HK-2 (cell line): ENCODE results near the gene FBLN7.
"Not testable (repeated sequence)": the region's sequence is repeated elsewhere in the genome, so short reads cannot be mapped to it uniquely, and the experiment has no call there.

ENCODE experiments used
- DNase-seq: peaks from one replicate; pipeline ENCODE4 v3.0.0-alpha.2; 2018; ENCODE audit not compliant: unreplicated experiment

Gene FBLN7, protein sequence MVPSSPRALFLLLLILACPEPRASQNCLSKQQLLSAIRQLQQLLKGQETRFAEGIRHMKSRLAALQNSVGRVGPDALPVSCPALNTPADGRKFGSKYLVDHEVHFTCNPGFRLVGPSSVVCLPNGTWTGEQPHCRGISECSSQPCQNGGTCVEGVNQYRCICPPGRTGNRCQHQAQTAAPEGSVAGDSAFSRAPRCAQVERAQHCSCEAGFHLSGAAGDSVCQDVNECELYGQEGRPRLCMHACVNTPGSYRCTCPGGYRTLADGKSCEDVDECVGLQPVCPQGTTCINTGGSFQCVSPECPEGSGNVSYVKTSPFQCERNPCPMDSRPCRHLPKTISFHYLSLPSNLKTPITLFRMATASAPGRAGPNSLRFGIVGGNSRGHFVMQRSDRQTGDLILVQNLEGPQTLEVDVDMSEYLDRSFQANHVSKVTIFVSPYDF

GRCh38 chr2:112138159-112139032 is at the start of gene FBLN7:
Gene FBLN7, plus strand, starts transcription at chr2:112138385. Its CDS starts 271 bp downstream, at chr2:112138656.
- DNase-seq = peak; percentile 41

DNA sequence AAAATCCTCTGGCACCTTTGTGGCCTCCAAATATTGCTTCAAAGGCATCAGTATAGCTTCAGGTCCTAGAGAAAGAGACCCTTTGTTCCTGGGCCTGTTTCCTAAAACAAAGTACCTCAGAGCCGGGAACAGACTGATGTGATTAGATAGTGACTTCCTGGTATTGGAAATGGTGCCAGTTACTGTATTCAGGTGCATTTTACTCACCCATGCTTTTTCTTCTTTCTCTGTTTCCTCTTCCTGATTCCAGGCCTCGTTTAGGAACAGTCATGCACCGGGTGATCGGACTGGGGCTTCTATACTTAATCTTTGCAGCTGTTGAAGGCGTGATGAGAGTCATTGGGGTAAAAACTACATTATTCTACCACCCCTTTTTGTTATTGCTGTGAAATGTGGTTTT is 48.8 kb upstream of the FBLN7 start:
- DNase-seq = no peak

DNA sequence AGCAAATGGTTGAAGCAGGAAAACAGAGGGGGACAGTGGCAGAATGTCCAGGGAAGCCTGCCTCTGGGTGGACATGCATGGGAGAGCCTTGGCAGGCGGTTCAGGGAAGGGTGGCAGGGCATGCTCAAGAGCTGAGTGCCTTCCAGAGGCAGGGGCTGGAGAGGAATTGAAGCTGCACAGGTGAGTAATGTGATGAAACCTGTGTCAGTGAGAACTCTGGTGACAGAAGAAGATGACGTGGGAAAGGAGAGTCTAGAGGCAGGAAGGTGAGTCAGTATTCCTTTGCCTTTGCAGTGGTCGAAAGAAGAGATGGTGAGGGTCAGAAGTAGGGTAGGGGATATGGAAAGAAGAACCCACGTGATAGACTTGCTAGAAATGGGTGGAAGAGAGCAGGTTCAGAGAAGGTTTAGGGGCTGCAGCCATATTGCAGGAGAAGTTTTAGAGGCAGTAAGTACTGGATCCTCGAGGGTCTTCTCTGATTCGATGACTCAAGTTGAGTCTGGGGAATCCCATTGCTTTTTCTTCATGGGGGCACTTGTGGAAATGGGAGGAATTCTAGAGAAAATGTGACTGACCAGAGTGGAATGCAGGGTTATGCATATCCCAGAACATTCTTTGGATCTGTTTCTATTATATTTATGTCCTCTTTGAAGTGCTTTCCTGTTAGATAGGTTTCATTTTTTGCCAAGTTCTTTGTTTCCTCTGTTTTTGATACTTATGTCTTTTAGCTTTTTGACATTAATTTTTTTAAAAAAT is 45.7 kb upstream of the FBLN7 start:
- peak; percentile 17 for DNase-seq

DNA sequence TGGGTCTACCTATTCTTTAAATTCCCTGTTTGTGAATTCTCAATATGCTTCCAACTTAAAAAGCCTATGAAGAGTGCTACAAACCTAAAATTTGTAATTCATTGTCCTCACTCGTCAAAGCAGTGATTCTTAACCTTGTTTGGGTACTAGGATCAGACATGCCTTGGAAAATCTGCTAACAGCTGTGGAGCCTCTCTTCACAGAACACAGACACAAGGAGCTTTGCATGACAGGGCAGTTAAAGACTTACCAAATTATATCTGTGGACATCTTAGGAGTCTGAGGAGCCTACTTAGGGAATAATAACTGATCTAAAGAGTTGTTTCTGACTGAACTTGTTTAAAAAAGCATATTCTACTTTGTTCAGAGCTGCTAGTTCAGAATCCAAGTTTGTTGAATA is 45.0 kb upstream of the FBLN7 start:
- DNase-seq = no peak

- DNase-seq = no peak
Measured at GRCh38 chr2:112095681-112096080, 42.5 kb upstream of the FBLN7 start.

DNA sequence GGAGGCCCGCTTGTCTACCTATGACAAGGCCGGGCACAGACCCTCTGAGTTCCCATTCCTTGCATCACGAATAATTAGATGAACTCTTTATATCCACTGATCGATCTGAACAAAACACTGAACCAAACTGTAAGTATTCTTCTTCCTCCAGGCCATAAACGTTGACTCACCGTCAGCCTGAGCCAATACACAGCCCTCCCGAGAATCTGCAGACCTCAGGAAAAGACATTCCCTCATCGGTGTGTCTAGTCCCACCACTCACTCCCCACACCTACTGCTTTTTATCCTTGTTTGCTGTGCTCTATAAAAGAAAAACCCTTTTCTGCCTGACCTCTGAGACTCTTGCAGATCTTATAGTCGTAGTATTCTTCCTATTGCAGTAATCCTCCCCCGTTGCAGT is 42.1 kb upstream of the FBLN7 start:
- DNase-seq = no peak

- DNase-seq = no peak
Measured at GRCh38 chr2:112108178-112108832, 29.9 kb upstream of the FBLN7 start.

DNA sequence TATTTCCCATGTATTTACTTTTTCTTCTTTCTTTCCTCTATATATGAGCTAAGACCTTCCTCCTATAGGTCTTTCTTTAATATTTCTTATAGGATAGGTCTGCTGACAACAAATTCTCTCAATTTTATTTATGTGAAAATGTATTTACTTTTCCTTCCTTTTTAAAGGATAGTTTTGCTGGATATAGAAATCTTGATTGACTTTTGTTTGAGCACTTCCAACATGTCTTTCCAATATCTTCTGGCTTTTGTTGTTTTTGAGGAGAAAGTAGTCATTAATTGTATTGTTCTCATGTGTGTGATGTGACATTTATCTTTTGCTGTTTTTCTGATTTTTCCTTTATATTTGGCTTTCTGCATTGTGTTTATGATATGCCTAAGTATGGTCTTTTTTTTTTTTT is 28.9 kb upstream of the FBLN7 start:
- DNase-seq = no peak

DNA sequence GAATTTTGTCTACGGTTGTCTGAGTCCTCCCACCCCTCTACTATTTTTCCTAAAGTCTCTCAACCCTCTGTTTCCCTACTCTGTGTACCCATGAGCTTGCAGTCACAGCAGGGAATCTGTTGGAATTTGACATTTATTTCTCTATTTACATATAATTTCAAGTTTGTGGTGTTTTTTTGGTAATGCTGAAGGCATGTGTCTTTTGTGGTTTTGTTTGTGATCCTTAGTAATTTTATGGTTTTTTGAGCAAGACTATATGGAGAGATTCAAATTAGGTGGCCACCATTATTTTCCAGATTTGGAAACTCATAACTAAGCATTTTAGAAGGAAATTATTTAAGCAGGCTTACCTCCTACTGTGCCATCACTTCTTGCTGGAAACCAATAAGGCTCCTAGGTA is 27.2 kb upstream of the FBLN7 start:
- no peak for DNase-seq

DNA sequence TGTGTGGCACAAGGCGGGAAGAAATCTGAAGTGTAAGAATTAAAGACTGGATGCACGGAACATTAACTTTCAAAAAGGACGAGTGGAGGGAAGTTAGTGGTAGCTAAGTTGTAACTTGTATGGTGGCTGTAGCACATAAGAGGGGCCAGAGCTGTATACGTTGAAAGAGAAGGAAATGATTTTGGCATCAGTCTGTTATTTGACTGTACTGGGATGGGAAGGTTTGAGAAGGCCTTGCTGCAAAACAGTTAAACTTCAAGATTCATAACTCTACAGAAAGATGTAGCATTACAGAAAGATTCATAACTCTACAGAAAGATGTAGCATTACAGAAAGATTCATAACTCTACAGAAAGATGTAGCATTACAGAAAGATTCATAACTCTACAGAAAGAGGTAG is 24.8 kb upstream of the FBLN7 start:
- DNase-seq = not testable (repeated sequence)

DNA sequence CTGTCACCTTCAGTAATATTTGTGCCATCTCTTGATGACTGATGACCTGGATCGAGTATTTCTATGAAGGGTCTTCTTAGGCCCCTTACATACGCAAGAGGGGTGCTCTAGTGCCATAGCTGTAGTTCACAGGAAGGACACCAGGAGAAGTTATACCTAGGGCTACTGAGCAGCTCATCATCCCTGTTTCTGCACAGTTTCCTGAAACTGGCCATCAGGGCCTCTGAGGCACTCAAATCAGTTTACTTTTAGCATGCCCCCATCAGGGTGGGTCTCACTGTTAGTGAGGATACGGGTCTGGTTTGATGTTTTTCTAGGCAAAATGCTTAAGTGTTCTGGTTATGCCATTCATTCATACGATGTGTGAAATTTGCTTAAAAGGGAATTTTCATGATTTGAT is 20.0 kb upstream of the FBLN7 start:
- no peak for DNase-seq

GRCh38 chr2:112121682-112122254 is 16.4 kb upstream of the FBLN7 start:
- DNase-seq = no peak

GRCh38 chr2:112129060-112129459 is 9.1 kb upstream of the FBLN7 start:
- no peak for DNase-seq

DNA sequence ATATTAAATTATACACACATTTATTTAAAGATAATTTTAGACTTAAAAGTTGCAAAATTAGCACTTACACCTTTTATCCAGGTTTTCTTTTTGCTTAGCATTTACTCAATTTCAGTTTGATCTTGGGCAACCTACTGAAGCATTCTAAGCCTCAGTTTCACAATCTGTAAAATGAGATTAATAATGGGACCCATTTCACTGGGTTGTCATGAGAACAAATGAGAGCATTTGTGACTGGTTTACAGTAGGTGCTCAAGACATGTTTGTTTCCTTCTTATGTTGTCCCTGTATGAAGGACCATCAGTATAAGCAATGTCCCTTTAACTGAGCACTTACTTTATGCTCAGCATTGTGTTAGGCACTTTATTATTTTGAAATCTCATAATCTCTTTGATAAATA is 4.8 kb upstream of the FBLN7 start:
- DNase-seq = no peak

DNA sequence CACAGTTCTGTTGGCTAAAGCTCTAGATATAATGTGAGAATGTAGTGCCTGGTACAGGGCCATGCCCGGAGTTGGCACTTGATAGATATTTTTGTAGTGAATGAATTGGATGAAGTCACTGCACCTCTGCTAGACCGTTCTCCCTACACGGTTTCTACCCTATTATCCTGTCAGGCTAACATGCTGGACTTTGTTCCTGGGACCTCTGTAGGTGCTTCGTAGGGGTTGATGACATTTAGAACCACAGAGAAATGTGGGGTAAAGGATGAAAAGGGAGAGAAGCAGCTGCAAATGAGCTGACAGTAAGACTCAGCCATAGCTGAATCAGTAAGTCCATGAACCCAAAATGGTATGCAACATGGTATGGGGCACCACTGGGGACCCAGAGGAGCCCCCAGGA is 4.1 kb upstream of the FBLN7 start:
- DNase-seq = no peak

- no peak for DNase-seq
Measured at GRCh38 chr2:112136096-112136495, 2.1 kb upstream of the FBLN7 start.

GRCh38 chr2:112137516-112138158 is 548 bp upstream of the FBLN7 start:
- peak; percentile 31 for DNase-seq

- DNase-seq = not testable (repeated sequence)
Measured at GRCh38 chr2:112139033-112139614, 939 bp downstream of the FBLN7 start.

- DNase-seq = not testable (repeated sequence)
Measured at GRCh38 chr2:112139661-112140204, 1.5 kb downstream of the FBLN7 start.

DNA sequence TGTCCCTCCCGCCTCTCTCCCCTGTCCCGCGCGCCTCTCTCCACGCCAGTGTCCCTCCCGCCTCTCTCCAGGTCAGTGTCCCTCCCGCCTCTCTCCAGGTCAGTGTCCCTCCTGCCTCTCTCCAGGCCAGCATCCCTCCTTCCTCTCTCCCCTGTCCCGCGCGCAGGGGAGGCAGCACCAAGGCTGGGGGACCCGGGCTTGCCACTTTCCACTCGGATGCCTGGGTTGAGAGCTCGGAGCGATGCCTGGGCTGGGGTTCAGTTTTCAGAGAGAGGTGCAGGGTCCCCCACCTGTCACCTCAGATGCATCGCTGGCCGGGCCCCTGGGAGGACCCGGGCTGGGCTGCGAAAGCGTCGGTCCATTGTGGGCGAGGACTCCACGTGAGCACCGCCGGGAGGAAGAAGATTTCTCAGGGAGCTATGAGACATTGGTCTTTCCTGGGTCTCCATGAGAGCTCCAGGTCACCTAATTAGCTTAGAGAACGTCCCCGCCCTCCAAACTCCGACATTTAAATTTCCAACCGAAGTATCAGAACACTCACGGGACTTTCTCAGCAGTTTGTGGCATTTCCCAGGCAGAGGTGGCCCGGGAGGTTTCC is 2.1 kb downstream of the FBLN7 start:
- no peak for DNase-seq
